Prostate gland (tissue), 2 donors: ENCODE data around the gene ATAT1. TPM values are rescaled to one million over a fixed set of nuclear protein-coding genes. Genes with fewer than 3 reads are reported as not detected.

Source experiments
- DNase-seq: peaks from one replicate; pipeline ENCODE4 v3.0.0-alpha.2; 2019; ENCODE audit warnings: low spot score
- H3K27ac ChIP-seq, 2 donors: fragments of 200-600 bp; sonication (generic); 2 replicates each; pipeline ENCODE4 v1.5.1; 2017 to 2019
- H3K27me3 ChIP-seq: fragments of 200-600 bp; sonication (generic); replicated peaks from 2 replicates; pipeline ENCODE4 v1.5.1; 2019; ENCODE audit not compliant: insufficient read depth
- H3K36me3 ChIP-seq, 2 donors: fragments of 200-600 bp; sonication (generic); 1 replicate in 1 of 2; 2 replicates in 1 of 2; pipeline versions ENCODE4 v1.5.1 to v1.8.1; 2017 to 2019
- H3K4me1 ChIP-seq: fragments of 200-600 bp; sonication (generic); replicated peaks from 2 replicates; pipeline ENCODE4 v1.5.1; 2019
- H3K4me3 ChIP-seq, 2 donors: fragments of 200-600 bp; sonication (generic); 2 replicates each; pipeline ENCODE4 v1.5.1; 2017 to 2019
- H3K9me3 ChIP-seq: fragments of 200-600 bp; sonication (generic); 2 replicates; pipeline ENCODE4 v1.5.1; 2017
- POLR2A ChIP-seq: fragments of 450-650 bp; IDR thresholded peaks from one replicate; pipeline ENCODE4 v1.6.1; 2016; ENCODE audit warnings: antibody characterized with exemption, mild to moderate bottlenecking
- POLR2AphosphoS5 ChIP-seq: sonication (generic); formaldehyde crosslinking; IDR thresholded peaks from one replicate; pipeline ENCODE4 v1.6.1; 2017; ENCODE audit warnings: antibody characterized with exemption
- WGBS: methylation state at CpG from one replicate; pipeline ENCODE4 v1.1.5; 2018; 5-methylcytosine and 5-hydroxymethylcytosine counted together
- intact Hi-C: fragments of 100-400 bp; cut with DNase I; formaldehyde crosslinking; loops from one replicate; pipeline ENCODE4 v1.14.2; 2022
- total RNA-seq, 2 donors: library from RNA; depleted of rRNA; stranded (reverse); fragments of >200 nt; gene quantifications; one replicate each; pipeline ENCODE4 v1.1.0, GENCODE V29; 2016
- TF ChIP-seq, protein P1 (sequence below), 4 experiments: fragments of 200-600 bp in 2 of 4; fragments of 450-650 bp in 2 of 4; sonication (generic) in 2 of 4; IDR thresholded peaks; 1 replicate in 3 of 4; 2 replicates in 1 of 4; pipeline ENCODE4 v1.5.1; 2016 to 2019; ENCODE audit warnings: antibody characterized with exemption in 4 of 4, mild to moderate bottlenecking in 2 of 4, moderate library complexity in 2 of 4

ATAT1 gene
- total RNA-seq, 2 donors from 2014 or later: 8.7 to 11.0 TPM

DNA sequence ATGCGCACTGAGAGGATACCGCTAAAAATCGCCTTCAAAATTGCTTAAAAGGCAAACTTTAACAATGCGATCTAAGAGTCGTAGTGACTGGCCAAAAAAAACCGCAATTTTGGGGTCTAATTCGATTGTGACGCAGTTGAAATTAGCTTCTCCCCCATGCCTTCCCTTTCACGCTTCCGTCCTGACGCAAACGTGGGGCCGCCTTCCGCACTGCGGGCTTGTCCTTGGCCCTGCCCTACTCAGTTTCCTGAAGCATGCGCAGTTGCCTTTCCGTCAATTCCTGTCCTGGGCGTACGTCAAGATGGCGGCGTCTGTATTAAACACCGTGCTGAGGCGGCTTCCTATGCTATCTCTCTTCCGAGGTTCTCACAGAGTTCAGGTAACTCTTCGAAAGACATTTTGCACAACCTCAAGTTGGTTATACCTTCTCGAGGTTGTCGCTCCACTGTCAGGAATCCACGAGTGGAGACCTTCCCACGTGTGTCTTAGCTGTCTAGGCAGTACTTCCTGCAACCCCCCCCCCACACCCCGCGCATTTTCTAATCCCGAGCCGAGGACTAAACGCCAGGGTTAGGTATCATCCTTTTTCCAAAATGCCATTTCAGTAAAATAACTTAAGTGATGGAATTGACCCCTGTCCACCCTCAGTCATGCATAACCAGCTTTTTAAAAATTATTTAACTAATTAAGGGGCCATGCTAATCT, 9.0 kb upstream of the ATAT1 start, which contains the start of gene MRPS18B:
TSS of gene MRPS18B (plus strand) at position 276 of the 705 bp plus-strand sequence. CDS start at position 302, 26 bp downstream.
- peak; percentile 97 for DNase-seq
- peak within 1 kb of the TSS; percentile 95 to 99 for H3K27ac ChIP-seq
- peaks cover 8 to 12% of the 10 kb centered on the region in 2 donors for H3K36me3 ChIP-seq
- H3K4me3 ChIP-seq: peak within 1 kb of the TSS; percentile 54 to 89
- WGBS: under 1% methylated on average over 34 of the region's 34 CpGs
- H3K4me1 ChIP-seq: peaks cover 5% of the 10 kb centered on the region
- no peaks in the 10 kb centered on the region for H3K9me3 ChIP-seq
- H3K27me3 ChIP-seq: no peaks in the 10 kb centered on the region
- intact Hi-C loops: loop anchor here (2.0 to 5.0 kb wide), 2 partner anchors 70 to 103 kb away; partner anchors contain the start of genes PPP1R18 and TUBB
- TF ChIP-seq, protein P1, sequence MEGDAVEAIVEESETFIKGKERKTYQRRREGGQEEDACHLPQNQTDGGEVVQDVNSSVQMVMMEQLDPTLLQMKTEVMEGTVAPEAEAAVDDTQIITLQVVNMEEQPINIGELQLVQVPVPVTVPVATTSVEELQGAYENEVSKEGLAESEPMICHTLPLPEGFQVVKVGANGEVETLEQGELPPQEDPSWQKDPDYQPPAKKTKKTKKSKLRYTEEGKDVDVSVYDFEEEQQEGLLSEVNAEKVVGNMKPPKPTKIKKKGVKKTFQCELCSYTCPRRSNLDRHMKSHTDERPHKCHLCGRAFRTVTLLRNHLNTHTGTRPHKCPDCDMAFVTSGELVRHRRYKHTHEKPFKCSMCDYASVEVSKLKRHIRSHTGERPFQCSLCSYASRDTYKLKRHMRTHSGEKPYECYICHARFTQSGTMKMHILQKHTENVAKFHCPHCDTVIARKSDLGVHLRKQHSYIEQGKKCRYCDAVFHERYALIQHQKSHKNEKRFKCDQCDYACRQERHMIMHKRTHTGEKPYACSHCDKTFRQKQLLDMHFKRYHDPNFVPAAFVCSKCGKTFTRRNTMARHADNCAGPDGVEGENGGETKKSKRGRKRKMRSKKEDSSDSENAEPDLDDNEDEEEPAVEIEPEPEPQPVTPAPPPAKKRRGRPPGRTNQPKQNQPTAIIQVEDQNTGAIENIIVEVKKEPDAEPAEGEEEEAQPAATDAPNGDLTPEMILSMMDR (IDR thresholded peaks at IDR 0.05): no peak
- TF ChIP-seq POLR2A: peak; percentile 58
- peak; percentile 88 for TF ChIP-seq POLR2AphosphoS5

DNA sequence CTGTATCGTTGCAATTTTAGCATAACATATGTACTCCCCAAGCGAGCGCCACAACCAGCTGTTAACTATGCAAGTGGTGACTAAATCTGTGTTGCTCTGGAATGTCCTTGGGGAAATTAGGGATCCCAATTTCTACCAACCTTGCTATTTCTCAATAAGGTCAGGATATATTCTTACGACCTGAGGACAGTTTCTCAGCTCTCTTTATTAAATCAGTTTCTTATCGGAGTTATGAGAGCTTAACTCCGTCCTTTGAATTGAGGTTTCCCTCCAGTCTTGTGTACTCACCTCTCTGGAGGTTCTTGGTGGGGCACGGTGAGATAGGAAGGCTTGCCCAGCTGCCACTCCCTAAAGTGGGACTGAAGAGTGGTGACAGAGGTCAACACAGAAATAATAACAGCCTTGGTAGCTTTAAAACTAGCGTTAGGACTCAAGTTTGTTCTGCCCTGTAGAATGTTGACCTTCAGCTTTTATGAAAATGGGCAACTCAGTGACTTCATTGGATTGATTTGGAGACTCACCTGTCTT, 8.3 kb upstream of the ATAT1 start:
- TF ChIP-seq POLR2AphosphoS5 (no peak), POLR2A (no peak)
- TF ChIP-seq, protein P1 (IDR thresholded peaks at IDR 0.05): no peak
- no peak for DNase-seq
- peak overlapping the region; percentile 33 to 66 for H3K4me3 ChIP-seq
- intact Hi-C loops: loop anchor here (5.0 kb wide), 1 partner anchor 69 kb away; the partner anchor contains the start of gene PPP1R18
- H3K36me3 ChIP-seq: peaks cover 8 to 12% of the 10 kb centered on the region in 2 donors
- WGBS: 12% methylated on average over 8 of the region's 8 CpGs
- H3K9me3 ChIP-seq: no peaks in the 10 kb centered on the region
- H3K27me3 ChIP-seq: no peaks in the 10 kb centered on the region
- H3K27ac ChIP-seq: peak overlapping the region; percentile 95 to 99
- H3K4me1 ChIP-seq: peaks cover 2% of the 10 kb centered on the region

DNA sequence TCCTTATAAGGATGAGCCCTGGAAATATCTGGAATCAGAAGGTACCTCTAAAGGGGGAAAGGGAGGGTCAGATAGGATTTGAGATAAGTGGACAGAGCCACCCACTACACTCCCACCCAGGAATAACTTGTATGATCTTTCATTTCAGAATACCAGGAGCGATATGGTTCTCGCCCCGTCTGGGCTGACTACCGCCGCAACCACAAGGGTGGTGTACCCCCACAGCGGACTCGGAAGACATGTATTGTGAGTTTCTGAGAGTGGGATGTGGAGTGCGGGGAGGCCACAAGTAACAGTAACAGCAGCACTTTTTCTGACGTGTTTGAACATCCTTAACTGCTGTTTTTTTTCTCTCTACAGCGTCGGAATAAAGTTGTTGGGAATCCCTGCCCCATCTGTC, 7.1 kb upstream of the ATAT1 start:
- TF ChIP-seq, protein P1 (IDR thresholded peaks at IDR 0.05): no peak
- no peak for TF ChIP-seq POLR2AphosphoS5
- TF ChIP-seq POLR2A: no peak
- Histone ChIP-seq H3K36me3 (peaks cover 10 to 14% of the 10 kb centered on the region in 2 donors), H3K27me3 (no peaks in the 10 kb centered on the region), H3K9me3 (no peaks in the 10 kb centered on the region), H3K27ac (no peak overlapping the region), H3K4me3 (no peak overlapping the region), H3K4me1 (no peaks in the 10 kb centered on the region)
- no peak for DNase-seq
- WGBS: 94% methylated on average over 11 of the region's 11 CpGs
- intact Hi-C loops: loop anchor here (5.0 kb wide), 1 partner anchor 68 kb away; the partner anchor contains the start of gene PPP1R18

DNA sequence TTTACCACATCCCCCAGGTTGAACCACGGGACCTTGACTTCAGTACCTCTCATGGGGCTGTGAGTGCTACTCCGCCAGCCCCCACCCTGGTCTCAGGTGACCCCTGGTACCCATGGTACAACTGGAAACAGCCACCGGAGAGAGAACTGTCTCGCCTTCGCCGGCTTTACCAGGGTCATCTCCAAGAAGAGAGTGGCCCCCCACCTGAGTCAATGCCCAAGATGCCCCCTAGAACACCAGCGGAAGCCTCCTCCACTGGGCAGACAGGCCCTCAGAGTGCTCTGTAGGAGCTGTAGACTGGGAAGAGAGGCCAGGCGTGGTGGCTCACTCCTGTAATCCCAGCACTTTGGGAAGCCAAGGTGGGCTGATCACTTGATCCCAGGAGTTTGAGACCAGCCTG, 1.2 kb upstream of the ATAT1 start:
- intact Hi-C loops: no loop called here
- TF ChIP-seq POLR2A: no peak
- no peak for TF ChIP-seq POLR2AphosphoS5
- TF ChIP-seq, protein P1 (IDR thresholded peaks at IDR 0.05): no peak
- no peaks in the 10 kb centered on the region for H3K9me3 ChIP-seq
- WGBS: 97% methylated on average over 8 of the region's 8 CpGs
- H3K27me3 ChIP-seq: no peaks in the 10 kb centered on the region
- no peak for DNase-seq
- no peak overlapping the region for H3K27ac ChIP-seq
- peaks cover 5 to 12% of the 10 kb centered on the region in 2 donors for H3K36me3 ChIP-seq
- no peaks in the 10 kb centered on the region for H3K4me1 ChIP-seq
- no peak overlapping the region for H3K4me3 ChIP-seq
